Measurements from ENCODE around the gene HNRNPF. TPM values are rescaled to one million over a fixed set of nuclear protein-coding genes. Genes with fewer than 3 reads are reported as not detected.
"Not testable (repeated sequence)": the region's sequence is repeated elsewhere in the genome, so short reads cannot be mapped to it uniquely, and the experiment has no call there.

Gene HNRNPF
- total RNA-seq, 3 donors from 2014 or later = 212 to 229 (median 227) TPM

DNA sequence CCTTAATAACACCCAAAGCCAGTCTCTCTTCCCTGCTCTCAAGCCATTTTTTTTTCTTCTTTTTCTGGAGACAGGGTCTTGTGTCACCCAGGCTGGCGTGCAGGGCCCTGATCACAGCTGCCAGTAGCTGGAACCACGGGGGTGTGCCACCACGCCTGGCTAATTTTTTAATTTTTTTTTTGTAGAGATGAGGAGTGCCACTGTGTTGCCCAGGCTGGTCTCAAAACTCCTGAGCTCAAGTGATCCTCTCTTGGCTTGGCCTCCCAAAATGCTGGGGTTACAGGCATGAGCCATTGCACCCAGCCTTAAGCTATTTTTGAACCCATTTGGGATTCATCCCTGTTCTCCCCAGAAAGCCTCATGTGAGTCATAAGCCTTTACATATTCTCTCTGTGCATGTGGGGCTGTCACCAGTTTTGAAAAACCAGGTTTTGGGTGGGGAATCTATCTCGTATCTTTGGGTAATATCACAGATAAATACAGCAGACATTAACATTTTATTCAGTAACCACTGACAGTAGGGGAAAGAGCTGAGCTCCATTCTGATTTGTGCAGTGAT, 43.4 kb upstream of the HNRNPF start:
- Histone ChIP-seq H3K9me3 (no peaks in the 10 kb centered on the region), H3K4me3 (no peak overlapping the region), H3K4me1 (ENCODE audit: low read depth) (peaks cover 11% of the 10 kb centered on the region), H3K36me3 (ENCODE audit: low read depth) (no peaks in the 10 kb centered on the region)
- intact Hi-C loops (cut with DNase I, micrococcal nuclease) = no loop called here
- TF ChIP-seq, protein P1, sequence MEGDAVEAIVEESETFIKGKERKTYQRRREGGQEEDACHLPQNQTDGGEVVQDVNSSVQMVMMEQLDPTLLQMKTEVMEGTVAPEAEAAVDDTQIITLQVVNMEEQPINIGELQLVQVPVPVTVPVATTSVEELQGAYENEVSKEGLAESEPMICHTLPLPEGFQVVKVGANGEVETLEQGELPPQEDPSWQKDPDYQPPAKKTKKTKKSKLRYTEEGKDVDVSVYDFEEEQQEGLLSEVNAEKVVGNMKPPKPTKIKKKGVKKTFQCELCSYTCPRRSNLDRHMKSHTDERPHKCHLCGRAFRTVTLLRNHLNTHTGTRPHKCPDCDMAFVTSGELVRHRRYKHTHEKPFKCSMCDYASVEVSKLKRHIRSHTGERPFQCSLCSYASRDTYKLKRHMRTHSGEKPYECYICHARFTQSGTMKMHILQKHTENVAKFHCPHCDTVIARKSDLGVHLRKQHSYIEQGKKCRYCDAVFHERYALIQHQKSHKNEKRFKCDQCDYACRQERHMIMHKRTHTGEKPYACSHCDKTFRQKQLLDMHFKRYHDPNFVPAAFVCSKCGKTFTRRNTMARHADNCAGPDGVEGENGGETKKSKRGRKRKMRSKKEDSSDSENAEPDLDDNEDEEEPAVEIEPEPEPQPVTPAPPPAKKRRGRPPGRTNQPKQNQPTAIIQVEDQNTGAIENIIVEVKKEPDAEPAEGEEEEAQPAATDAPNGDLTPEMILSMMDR (IDR thresholded peaks at IDR 0.05) = no peak
- ATAC-seq (no peak), DNase-seq (no peak)

DNA sequence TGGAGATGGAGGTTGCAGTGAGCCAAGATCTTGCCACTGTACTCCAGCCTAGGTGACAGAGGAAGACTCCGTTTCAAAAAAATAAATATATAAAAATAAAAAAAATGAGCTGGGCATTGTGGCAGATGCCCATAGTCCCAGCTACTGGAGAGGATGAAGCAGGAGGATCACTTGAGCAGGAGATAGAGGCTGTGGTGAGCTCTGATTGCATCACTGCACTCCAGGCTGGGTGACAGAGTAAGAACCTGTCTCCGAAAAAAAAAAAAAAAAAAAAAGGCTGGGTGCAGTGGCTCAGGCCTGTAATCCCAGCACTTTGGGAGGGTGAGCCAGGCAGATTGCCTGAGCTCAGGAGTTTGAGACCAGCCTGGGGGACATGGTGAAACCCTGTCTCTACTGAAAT, 39.8 kb upstream of the HNRNPF start:
- no peaks in the 10 kb centered on the region for H3K36me3 ChIP-seq (ENCODE audit: low read depth)
- TF ChIP-seq, protein P1 (IDR thresholded peaks at IDR 0.05) = no peak
- no peak overlapping the region for H3K4me3 ChIP-seq
- ATAC-seq (no peak), DNase-seq (no peak)
- no peaks in the 10 kb centered on the region for H3K4me1 ChIP-seq (ENCODE audit: low read depth)
- H3K9me3 ChIP-seq = peaks cover 4% of the 10 kb centered on the region
- intact Hi-C loops (cut with DNase I, micrococcal nuclease) = no loop called here

DNA sequence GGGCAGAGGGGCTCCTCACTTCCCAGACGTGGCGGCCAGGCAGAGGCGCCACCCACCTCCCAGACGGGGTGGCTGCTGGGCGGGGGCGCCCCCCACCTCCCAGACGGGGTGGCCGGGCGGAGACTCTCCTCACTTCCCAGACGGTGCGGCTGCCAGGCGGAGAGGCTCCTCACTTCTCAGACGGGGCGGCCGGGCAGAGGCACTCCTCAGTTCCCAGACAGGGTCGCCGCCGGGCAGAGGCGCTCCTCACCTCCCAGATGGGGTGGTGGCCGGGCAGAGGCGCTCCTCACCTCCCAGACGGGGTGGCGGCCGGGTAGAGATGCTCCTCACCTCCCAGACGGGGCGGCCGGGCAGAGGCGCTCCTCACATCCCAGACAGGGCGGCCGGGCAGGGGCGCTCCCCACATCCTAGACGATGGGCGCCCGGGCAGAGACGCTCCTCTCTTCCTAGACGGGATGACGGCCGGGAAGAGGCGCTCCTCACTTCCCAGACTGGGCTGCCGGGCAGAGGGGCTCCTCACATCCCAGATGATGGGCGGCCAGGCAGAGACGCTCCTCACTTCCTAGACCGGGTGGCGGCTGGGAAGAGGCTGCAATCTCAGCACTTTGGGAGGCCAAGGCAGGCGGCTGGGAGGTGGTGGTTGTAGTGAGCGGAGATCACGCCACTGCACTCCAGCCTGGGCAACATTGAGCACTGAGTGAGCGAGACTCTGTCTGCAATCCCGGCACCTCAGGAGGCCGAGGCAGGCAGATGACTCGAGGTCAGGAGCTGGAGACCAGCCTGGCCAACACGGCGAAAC, 37.4 kb upstream of the HNRNPF start:
- intact Hi-C loops (cut with DNase I, micrococcal nuclease); H3K36me3 ChIP-seq (ENCODE audit: low read depth): not testable (repeated sequence)
- peak in 1 of 3 donors; percentile 55 for DNase-seq

DNA sequence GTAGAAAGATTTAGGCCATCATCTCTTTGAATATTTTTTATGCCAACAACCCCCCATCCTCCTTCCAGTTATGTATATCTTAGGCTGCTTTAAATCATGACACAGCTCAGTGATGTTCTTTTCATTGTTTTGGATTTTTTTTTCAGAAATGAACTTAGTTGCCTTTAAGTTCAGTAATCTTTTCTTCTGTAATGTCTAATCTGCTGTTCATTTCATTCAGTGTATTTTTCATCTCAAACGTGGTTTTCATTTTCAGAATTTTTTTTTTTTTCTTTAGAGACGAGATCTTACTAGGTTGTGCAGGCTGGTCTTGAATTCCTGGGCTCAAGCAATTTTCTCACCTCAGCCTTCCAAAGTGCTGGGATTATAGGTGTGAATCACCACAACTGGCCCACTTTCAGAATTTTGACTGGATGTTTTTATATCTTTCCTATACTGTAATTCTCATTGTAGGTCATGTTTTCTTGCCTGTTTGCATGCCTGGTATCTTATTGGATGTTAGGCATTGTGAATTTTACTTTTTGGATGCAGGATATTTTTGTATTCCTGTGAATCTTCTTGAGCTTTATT, 36.0 kb upstream of the HNRNPF start:
- TF ChIP-seq, protein P1 (IDR thresholded peaks at IDR 0.05) = no peak
- DNase-seq = no peak
- ATAC-seq = no peak

More for the DNA sequence above, 37.4 kb upstream of the HNRNPF start:
- H3K9me3 ChIP-seq; H3K4me3 ChIP-seq; H3K4me1 ChIP-seq (ENCODE audit: low read depth); ATAC-seq: not testable (repeated sequence)

DNA sequence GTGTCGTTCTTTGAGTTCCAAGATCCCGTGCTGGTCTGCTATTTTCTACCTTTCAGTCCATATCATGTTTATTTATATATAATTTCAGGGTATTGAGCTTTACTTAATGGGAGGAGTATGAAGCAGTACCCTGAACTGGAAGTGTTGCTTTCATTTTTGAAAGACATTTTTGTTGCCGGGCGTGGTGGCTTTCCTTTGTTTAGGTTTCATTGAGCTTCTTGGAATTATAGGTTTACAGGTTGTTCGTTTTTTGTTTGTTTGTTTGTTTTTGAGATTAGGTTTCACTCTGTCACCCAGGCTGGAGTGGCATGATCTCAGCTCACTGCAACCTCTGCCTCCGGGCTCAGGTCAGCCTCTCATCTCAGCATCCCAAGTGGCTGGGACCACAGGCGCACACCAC, 35.3 kb upstream of the HNRNPF start:
- TF ChIP-seq, protein P1 (IDR thresholded peaks at IDR 0.05) = no peak
- Histone ChIP-seq H3K4me3 (no peak overlapping the region), H3K36me3 (ENCODE audit: low read depth) (no peaks in the 10 kb centered on the region), H3K9me3 (peaks cover 4% of the 10 kb centered on the region), H3K4me1 (ENCODE audit: low read depth) (no peaks in the 10 kb centered on the region)
- intact Hi-C loops (cut with DNase I, micrococcal nuclease) = no loop called here
- DNase-seq (peak in 1 of 3 donors; percentile 30), ATAC-seq (peak; percentile 53)

More for the DNA sequence above, 36.0 kb upstream of the HNRNPF start:
- Histone ChIP-seq H3K36me3 (ENCODE audit: low read depth) (no peaks in the 10 kb centered on the region), H3K4me3 (no peak overlapping the region), H3K9me3 (peaks cover 4% of the 10 kb centered on the region), H3K4me1 (ENCODE audit: low read depth) (no peaks in the 10 kb centered on the region)
- intact Hi-C loops (cut with DNase I, micrococcal nuclease) = no loop called here

Data from mucosa of descending colon (tissue), 3 donors.